ENCODE data around the gene MINDY2.

Gene MINDY2

DNA sequence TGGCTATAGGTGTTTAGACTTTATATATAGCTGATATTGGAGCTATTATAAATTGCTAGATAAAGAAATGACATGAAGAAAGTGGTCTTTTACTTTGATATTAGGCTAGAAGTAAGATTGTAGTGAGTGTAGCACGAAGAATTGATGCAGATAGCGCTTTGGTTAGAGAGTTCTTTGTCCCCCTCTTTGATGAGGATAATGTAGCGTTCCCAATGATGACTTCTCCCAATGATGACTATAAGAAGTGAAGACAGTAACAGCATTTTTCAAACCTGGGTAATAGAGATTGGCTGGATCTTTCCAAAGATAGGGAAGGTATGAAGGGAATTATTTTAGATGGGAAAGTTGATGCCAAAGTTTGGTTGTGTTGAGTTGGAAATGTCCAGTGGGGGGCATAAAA is 4.3 kb downstream of the MINDY2 start:
- H3K9me3 ChIP-seq (replicated peaks; ENCODE audit: insufficient read depth, low read length): no peaks in the 10 kb centered on the region
- H4K20me1 ChIP-seq (ENCODE audit: insufficient read depth, low read length): no peaks in the 10 kb centered on the region
- no peaks in the 10 kb centered on the region for H3K36me3 ChIP-seq (replicated peaks; ENCODE audit: insufficient read depth, low read length)
- H3K27me3 ChIP-seq (replicated peaks; ENCODE audit: insufficient read depth, low read length): no peaks in the 10 kb centered on the region
- H3K4me2 ChIP-seq (ENCODE audit: low read depth, low read length): no peak overlapping the region
- no peak overlapping the region for H3K9ac ChIP-seq (ENCODE audit: low read length)
- TF ChIP-seq EZH2phosphoT487 (IDR thresholded peaks at IDR 0.05; ENCODE audit: low read length): no peak
- no peak for TF ChIP-seq EZH2 (optimal IDR thresholded peaks at IDR 0.05; ENCODE audit: low read depth, low read length)
- H3K79me2 ChIP-seq (ENCODE audit: low read length): peaks cover 82% of the 10 kb centered on the region
- H3F3A ChIP-seq (ENCODE audit: insufficient read depth, low read length): peaks cover 14% of the 10 kb centered on the region; the same call in 1 of the 2 replicates
- no peak overlapping the region for H3K4me3 ChIP-seq (ENCODE audit: low read length)
- DNase-seq: no peak
- H2AFZ ChIP-seq (ENCODE audit: low read length): no peak overlapping the region
- no peaks in the 10 kb centered on the region for H3K9me2 ChIP-seq (replicated peaks; ENCODE audit: insufficient read depth, low read length)
- peaks cover 21% of the 10 kb centered on the region for H3K4me1 ChIP-seq (ENCODE audit: low read length)
- no peak overlapping the region for H3K27ac ChIP-seq (ENCODE audit: low read length)

DNA sequence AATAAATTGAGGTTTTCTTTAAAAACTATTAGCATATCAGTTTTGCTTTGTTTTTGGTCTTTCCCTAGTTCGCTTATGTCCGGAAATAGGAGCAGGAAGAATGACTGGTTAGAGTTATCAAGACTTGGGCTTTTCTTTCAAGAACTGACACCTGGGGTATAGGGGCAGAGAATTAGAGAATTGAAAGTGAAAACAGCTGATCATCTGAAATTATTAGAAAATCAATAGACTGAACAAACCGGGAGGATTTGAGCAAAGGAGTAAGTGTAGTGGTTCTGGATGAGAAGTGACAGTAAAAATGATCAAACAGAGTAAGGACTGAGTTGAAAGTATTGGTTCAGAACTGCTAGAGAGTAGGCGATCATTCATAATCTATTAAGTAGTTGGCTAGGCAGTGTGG is 6.0 kb downstream of the MINDY2 start:
- no peaks in the 10 kb centered on the region for H3K9me3 ChIP-seq (replicated peaks; ENCODE audit: insufficient read depth, low read length)
- H3K9ac ChIP-seq (ENCODE audit: low read length): peak overlapping the region; percentile 0; the same call in 1 of the 2 replicates
- H3K9me2 ChIP-seq (replicated peaks; ENCODE audit: insufficient read depth, low read length): no peaks in the 10 kb centered on the region
- peak overlapping the region; percentile 42 for H3K4me3 ChIP-seq (ENCODE audit: low read length)
- TF ChIP-seq EZH2phosphoT487 (IDR thresholded peaks at IDR 0.05; ENCODE audit: low read length) (no peak), EZH2 (optimal IDR thresholded peaks at IDR 0.05; ENCODE audit: low read depth, low read length) (no peak)
- TF ChIP-seq, protein P1, sequence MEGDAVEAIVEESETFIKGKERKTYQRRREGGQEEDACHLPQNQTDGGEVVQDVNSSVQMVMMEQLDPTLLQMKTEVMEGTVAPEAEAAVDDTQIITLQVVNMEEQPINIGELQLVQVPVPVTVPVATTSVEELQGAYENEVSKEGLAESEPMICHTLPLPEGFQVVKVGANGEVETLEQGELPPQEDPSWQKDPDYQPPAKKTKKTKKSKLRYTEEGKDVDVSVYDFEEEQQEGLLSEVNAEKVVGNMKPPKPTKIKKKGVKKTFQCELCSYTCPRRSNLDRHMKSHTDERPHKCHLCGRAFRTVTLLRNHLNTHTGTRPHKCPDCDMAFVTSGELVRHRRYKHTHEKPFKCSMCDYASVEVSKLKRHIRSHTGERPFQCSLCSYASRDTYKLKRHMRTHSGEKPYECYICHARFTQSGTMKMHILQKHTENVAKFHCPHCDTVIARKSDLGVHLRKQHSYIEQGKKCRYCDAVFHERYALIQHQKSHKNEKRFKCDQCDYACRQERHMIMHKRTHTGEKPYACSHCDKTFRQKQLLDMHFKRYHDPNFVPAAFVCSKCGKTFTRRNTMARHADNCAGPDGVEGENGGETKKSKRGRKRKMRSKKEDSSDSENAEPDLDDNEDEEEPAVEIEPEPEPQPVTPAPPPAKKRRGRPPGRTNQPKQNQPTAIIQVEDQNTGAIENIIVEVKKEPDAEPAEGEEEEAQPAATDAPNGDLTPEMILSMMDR (IDR thresholded peaks at IDR 0.05; ENCODE audit: low read length): no peak
- peak overlapping the region; percentile 71 for H3K4me2 ChIP-seq (ENCODE audit: low read depth, low read length)
- H3K4me1 ChIP-seq (ENCODE audit: low read length): peaks cover 21% of the 10 kb centered on the region
- peaks cover 11% of the 10 kb centered on the region; the same call in 1 of the 2 replicates for H3F3A ChIP-seq (ENCODE audit: insufficient read depth, low read length)
- peak; percentile 44 for DNase-seq
- no peaks in the 10 kb centered on the region for H4K20me1 ChIP-seq (ENCODE audit: insufficient read depth, low read length)
- H2AFZ ChIP-seq (ENCODE audit: low read length): no peak overlapping the region
- no peaks in the 10 kb centered on the region for H3K27me3 ChIP-seq (replicated peaks; ENCODE audit: insufficient read depth, low read length)
- peak overlapping the region; percentile 30; the same call in 1 of the 2 replicates for H3K27ac ChIP-seq (ENCODE audit: low read length)
- peaks cover 83% of the 10 kb centered on the region for H3K79me2 ChIP-seq (ENCODE audit: low read length)
- no peaks in the 10 kb centered on the region for H3K36me3 ChIP-seq (replicated peaks; ENCODE audit: insufficient read depth, low read length)

DNA sequence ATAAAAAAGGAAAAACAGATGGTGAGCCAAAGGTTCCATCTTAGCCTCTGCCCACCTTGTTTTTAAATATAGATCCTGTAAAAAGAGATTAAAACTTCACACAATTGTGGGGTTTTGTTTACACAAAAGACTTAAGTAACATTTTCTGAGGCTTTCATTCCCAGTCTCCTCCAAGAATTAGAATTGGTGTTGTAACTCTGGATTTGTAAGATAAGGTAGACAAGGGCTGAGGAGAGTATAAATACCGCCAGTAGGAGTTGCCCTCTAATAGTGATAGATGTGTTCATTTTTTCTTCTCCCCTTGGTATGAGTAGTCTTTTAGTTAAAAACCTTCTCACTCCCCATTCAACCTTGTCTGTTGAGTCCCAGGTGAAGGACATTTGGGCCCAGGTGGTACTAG is 8.5 kb downstream of the MINDY2 start:
- Histone ChIP-seq H3K4me2 (ENCODE audit: low read depth, low read length) (no peak overlapping the region), H3K9me2 (replicated peaks; ENCODE audit: insufficient read depth, low read length) (no peaks in the 10 kb centered on the region), H2AFZ (ENCODE audit: low read length) (no peak overlapping the region), H3K4me3 (ENCODE audit: low read length) (no peak overlapping the region), H3K9me3 (replicated peaks; ENCODE audit: insufficient read depth, low read length) (no peaks in the 10 kb centered on the region), H3K9ac (ENCODE audit: low read length) (no peak overlapping the region), H4K20me1 (ENCODE audit: insufficient read depth, low read length) (no peaks in the 10 kb centered on the region), H3K27ac (ENCODE audit: low read length) (no peak overlapping the region), H3K4me1 (ENCODE audit: low read length) (peaks cover 6% of the 10 kb centered on the region; the same call in 1 of the 2 replicates), H3K36me3 (replicated peaks; ENCODE audit: insufficient read depth, low read length) (no peaks in the 10 kb centered on the region), H3F3A (ENCODE audit: insufficient read depth, low read length) (peaks cover 11% of the 10 kb centered on the region; the same call in 1 of the 2 replicates), H3K27me3 (replicated peaks; ENCODE audit: insufficient read depth, low read length) (no peaks in the 10 kb centered on the region), H3K79me2 (ENCODE audit: low read length) (peaks cover 76% of the 10 kb centered on the region)
- no peak for TF ChIP-seq EZH2 (optimal IDR thresholded peaks at IDR 0.05; ENCODE audit: low read depth, low read length)
- TF ChIP-seq, protein P1 (IDR thresholded peaks at IDR 0.05; ENCODE audit: low read length): no peak
- TF ChIP-seq EZH2phosphoT487 (IDR thresholded peaks at IDR 0.05; ENCODE audit: low read length): no peak
- DNase-seq: no peak

GRCh38 chr15:58785355-58785754 is 14.3 kb downstream of the MINDY2 start:
- no peak overlapping the region for H3K4me2 ChIP-seq (ENCODE audit: low read depth, low read length)
- peaks cover 49% of the 10 kb centered on the region for H3K79me2 ChIP-seq (ENCODE audit: low read length)
- no peaks in the 10 kb centered on the region for H3K36me3 ChIP-seq (replicated peaks; ENCODE audit: insufficient read depth, low read length)
- H3K9me3 ChIP-seq (replicated peaks; ENCODE audit: insufficient read depth, low read length): no peaks in the 10 kb centered on the region
- H3F3A ChIP-seq (ENCODE audit: insufficient read depth, low read length): no peaks in the 10 kb centered on the region
- TF ChIP-seq EZH2 (optimal IDR thresholded peaks at IDR 0.05; ENCODE audit: low read depth, low read length) (no peak), EZH2phosphoT487 (IDR thresholded peaks at IDR 0.05; ENCODE audit: low read length) (no peak)
- TF ChIP-seq, protein P1 (IDR thresholded peaks at IDR 0.05; ENCODE audit: low read length): no peak
- no peaks in the 10 kb centered on the region for H3K9me2 ChIP-seq (replicated peaks; ENCODE audit: insufficient read depth, low read length)
- H3K4me3 ChIP-seq (ENCODE audit: low read length): no peak overlapping the region
- H4K20me1 ChIP-seq (ENCODE audit: insufficient read depth, low read length): no peaks in the 10 kb centered on the region
- DNase-seq: no peak
- H3K9ac ChIP-seq (ENCODE audit: low read length): no peak overlapping the region
- no peak overlapping the region for H3K27ac ChIP-seq (ENCODE audit: low read length)
- no peaks in the 10 kb centered on the region for H3K27me3 ChIP-seq (replicated peaks; ENCODE audit: insufficient read depth, low read length)
- no peaks in the 10 kb centered on the region for H3K4me1 ChIP-seq (ENCODE audit: low read length)
- no peak overlapping the region for H2AFZ ChIP-seq (ENCODE audit: low read length)
